Natural killer cell treated with Interleukin-12 subunit alpha and Interleukin-12 subunit beta and Interleukin-15 and Interleukin-18, amount 100 ng/mL, for 72 hours (primary cell): ENCODE measurements around the gene MAPK8IP3. TPM values are rescaled to one million over a fixed set of nuclear protein-coding genes. Genes with fewer than 3 reads are reported as not detected.
A peak's percentile ranks its signal among the peaks of the same experiment; 100 is the strongest.
"Not testable (repeated sequence)": the region's sequence is repeated elsewhere in the genome, so short reads cannot be mapped to it uniquely, and the experiment has no call there.

Source experiments
- ATAC-seq, 2 donors: fragments of 150-1000 bp; cut with Tn5 transposase in 1 of 2; sonication (Bioruptor Pico), chemical (Tn5 transposase) in 1 of 2; 2 replicates each; pipeline ENCODE4 v1.10.0; 2021
- DNase-seq: peaks from one replicate; pipeline ENCODE4 v3.0.0; 2022; ENCODE audit warnings: low spot score
- H3K27ac Mint-ChIP-seq, 2 donors: 1 replicate in 1 of 2; 2 replicates in 1 of 2; pipeline ENCODE4 v1.8.0; 2022; ENCODE audit warnings: mixed read lengths in 2 of 2, mild to moderate bottlenecking in 1 of 2, moderate library complexity in 1 of 2
- H3K27me3 Mint-ChIP-seq, 2 donors: 1 replicate in 1 of 2; 2 replicates in 1 of 2; pipeline ENCODE4 v1.8.0; 2022; ENCODE audit warnings: mixed read lengths in 2 of 2
- H3K36me3 Mint-ChIP-seq: one replicate; pipeline ENCODE4 v1.8.0; 2022; ENCODE audit warnings: mixed read lengths
- H3K4me1 Mint-ChIP-seq, 2 donors: 1 replicate in 1 of 2; 2 replicates in 1 of 2; pipeline ENCODE4 v1.8.0; 2022; ENCODE audit warnings: low read depth in 2 of 2, mixed read lengths in 2 of 2, mild to moderate bottlenecking in 1 of 2
- H3K4me3 Mint-ChIP-seq: one replicate; pipeline ENCODE4 v1.8.0; 2022; ENCODE audit warnings: mixed read lengths
- H3K9me3 Mint-ChIP-seq: 2 replicates; pipeline ENCODE4 v1.8.0; 2022; ENCODE audit warnings: mixed read lengths
- total RNA-seq, 2 donors: library from RNA; stranded (reverse); gene quantifications; one replicate each; pipeline ENCODE4 v1.2.3, GENCODE V29; 2022

MAPK8IP3 gene
- total RNA-seq, 2 donors from 2014 or later, result 92.8 to 132 TPM

- H3K27me3 Mint-ChIP-seq, result no peaks in the 10 kb centered on the region
- DNase-seq (no peak), ATAC-seq (no peak)
- peaks cover 0 to 3% of the 10 kb centered on the region in 2 donors for H3K4me1 Mint-ChIP-seq
- H3K27ac Mint-ChIP-seq, result no peak overlapping the region
- no peaks in the 10 kb centered on the region for H3K9me3 Mint-ChIP-seq
- H3K4me3 Mint-ChIP-seq, result no peak overlapping the region
- peaks cover 19% of the 10 kb centered on the region for H3K36me3 Mint-ChIP-seq
These were observed 17.0 kb upstream of the MAPK8IP3 start for GRCh38 chr16:1688807-1689560.

GRCh38 chr16:1689853-1690252, 16.1 kb upstream of the MAPK8IP3 start:
- peaks cover 24% of the 10 kb centered on the region for H3K36me3 Mint-ChIP-seq
- H3K27ac Mint-ChIP-seq, result no peak overlapping the region
- no peaks in the 10 kb centered on the region for H3K9me3 Mint-ChIP-seq
- ATAC-seq (no peak), DNase-seq (no peak)
- no peaks in the 10 kb centered on the region for H3K27me3 Mint-ChIP-seq
- H3K4me3 Mint-ChIP-seq, result no peak overlapping the region
- H3K4me1 Mint-ChIP-seq, result peaks cover 0 to 3% of the 10 kb centered on the region in 2 donors

GRCh38 chr16:1690810-1691209, 15.2 kb upstream of the MAPK8IP3 start:
- no peaks in the 10 kb centered on the region for H3K9me3 Mint-ChIP-seq
- H3K4me1 Mint-ChIP-seq, result peaks cover 0 to 3% of the 10 kb centered on the region in 2 donors
- no peak overlapping the region for H3K4me3 Mint-ChIP-seq
- peaks cover 24% of the 10 kb centered on the region for H3K36me3 Mint-ChIP-seq
- DNase-seq (no peak), ATAC-seq (no peak)
- no peaks in the 10 kb centered on the region for H3K27me3 Mint-ChIP-seq
- no peak overlapping the region for H3K27ac Mint-ChIP-seq

- Mint-ChIP-seq H3K4me1 (peaks cover 0 to 3% of the 10 kb centered on the region in 2 donors), H3K27me3 (no peaks in the 10 kb centered on the region), H3K36me3 (peaks cover 24% of the 10 kb centered on the region), H3K27ac (no peak overlapping the region), H3K4me3 (no peak overlapping the region), H3K9me3 (no peaks in the 10 kb centered on the region)
- ATAC-seq (no peak), DNase-seq (no peak)
These were observed 14.7 kb upstream of the MAPK8IP3 start for GRCh38 chr16:1691276-1691675.

- Mint-ChIP-seq H3K27me3 (no peaks in the 10 kb centered on the region), H3K27ac (no peak overlapping the region), H3K36me3 (peaks cover 24% of the 10 kb centered on the region), H3K4me3 (no peak overlapping the region), H3K9me3 (no peaks in the 10 kb centered on the region), H3K4me1 (peaks cover 0 to 8% of the 10 kb centered on the region in 2 donors)
- no peak for DNase-seq
- no peak for ATAC-seq
These were observed 14.0 kb upstream of the MAPK8IP3 start for GRCh38 chr16:1691956-1692355.

- no peak overlapping the region for H3K27ac Mint-ChIP-seq
- ATAC-seq (no peak), DNase-seq (no peak)
- peaks cover 22% of the 10 kb centered on the region for H3K36me3 Mint-ChIP-seq
- H3K9me3 Mint-ChIP-seq, result no peaks in the 10 kb centered on the region
- H3K4me1 Mint-ChIP-seq, result peaks cover 0 to 15% of the 10 kb centered on the region in 2 donors
- H3K4me3 Mint-ChIP-seq, result no peak overlapping the region
- H3K27me3 Mint-ChIP-seq, result no peaks in the 10 kb centered on the region
These were observed 9.1 kb upstream of the MAPK8IP3 start for GRCh38 chr16:1696863-1697262.

- no peaks in the 10 kb centered on the region for H3K27me3 Mint-ChIP-seq
- H3K9me3 Mint-ChIP-seq, result no peaks in the 10 kb centered on the region
- DNase-seq (no peak), ATAC-seq (no peak)
- H3K36me3 Mint-ChIP-seq, result peaks cover 12% of the 10 kb centered on the region
- no peak overlapping the region for H3K4me3 Mint-ChIP-seq
- peaks cover 0 to 15% of the 10 kb centered on the region in 2 donors for H3K4me1 Mint-ChIP-seq
- H3K27ac Mint-ChIP-seq, result peak overlapping the region in 1 of 2 donors; percentile 21
These were observed 7.3 kb upstream of the MAPK8IP3 start for GRCh38 chr16:1698680-1699079.

GRCh38 chr16:1700246-1700645, 5.7 kb upstream of the MAPK8IP3 start:
- no peak overlapping the region for H3K4me3 Mint-ChIP-seq
- no peaks in the 10 kb centered on the region for H3K9me3 Mint-ChIP-seq
- H3K27me3 Mint-ChIP-seq, result no peaks in the 10 kb centered on the region
- DNase-seq (no peak), ATAC-seq (no peak)
- H3K36me3 Mint-ChIP-seq, result peaks cover 4% of the 10 kb centered on the region
- H3K4me1 Mint-ChIP-seq, result peaks cover 0 to 17% of the 10 kb centered on the region in 2 donors
- H3K27ac Mint-ChIP-seq, result no peak overlapping the region

- Mint-ChIP-seq H3K9me3 (no peaks in the 10 kb centered on the region), H3K4me3 (no peak overlapping the region), H3K27me3 (no peaks in the 10 kb centered on the region), H3K36me3 (peaks cover 4% of the 10 kb centered on the region), H3K27ac (no peak overlapping the region), H3K4me1 (peaks cover 0 to 21% of the 10 kb centered on the region in 2 donors)
- no peak for ATAC-seq
- no peak for DNase-seq
These were observed 4.6 kb upstream of the MAPK8IP3 start for GRCh38 chr16:1701216-1701878.

GRCh38 chr16:1705324-1705687, 689 bp upstream of the MAPK8IP3 start:
- H3K27ac Mint-ChIP-seq, result peak overlapping the region; percentile 88 to 99
- DNase-seq, H3K9me3 Mint-ChIP-seq, H3K36me3 Mint-ChIP-seq, H3K27me3 Mint-ChIP-seq: not testable (repeated sequence)
- H3K4me1 Mint-ChIP-seq, result peaks cover 18 to 31% of the 10 kb centered on the region in 2 donors
- ATAC-seq, result peak; percentile 2 to 31
- peak overlapping the region; percentile 96 for H3K4me3 Mint-ChIP-seq

- peak overlapping the region; percentile 85 to 88 for H3K27ac Mint-ChIP-seq
- H3K4me1 Mint-ChIP-seq, result peaks cover 18 to 23% of the 10 kb centered on the region in 2 donors
- peak; percentile 29 to 48 for ATAC-seq
- H3K4me3 Mint-ChIP-seq, result peak overlapping the region; percentile 96
- H3K27me3 Mint-ChIP-seq, result no peaks in the 10 kb centered on the region
- no peaks in the 10 kb centered on the region for H3K36me3 Mint-ChIP-seq
- H3K9me3 Mint-ChIP-seq, result no peaks in the 10 kb centered on the region
- peak; percentile 68 for DNase-seq
These were observed 594 bp downstream of the MAPK8IP3 start for GRCh38 chr16:1706386-1707192.

GRCh38 chr16:1707193-1707790, 1.3 kb downstream of the MAPK8IP3 start:
- Mint-ChIP-seq H3K4me1 (peaks cover 18 to 23% of the 10 kb centered on the region in 2 donors), H3K27me3 (no peaks in the 10 kb centered on the region), H3K4me3 (peak overlapping the region; percentile 96), H3K27ac (peak overlapping the region; percentile 85 to 88), H3K9me3 (no peaks in the 10 kb centered on the region), H3K36me3 (no peaks in the 10 kb centered on the region)
- ATAC-seq (no peak), DNase-seq (no peak)

- ATAC-seq (no peak), DNase-seq (no peak)
- Mint-ChIP-seq H3K4me1 (peaks cover 21 to 24% of the 10 kb centered on the region in 2 donors), H3K9me3 (no peaks in the 10 kb centered on the region), H3K27ac (peak overlapping the region; percentile 85 to 88), H3K4me3 (peak overlapping the region; percentile 96), H3K27me3 (no peaks in the 10 kb centered on the region), H3K36me3 (no peaks in the 10 kb centered on the region)
These were observed 2.2 kb downstream of the MAPK8IP3 start for GRCh38 chr16:1708083-1708767.
